ENCODE measurements around the gene SERGEF.

DNA sequence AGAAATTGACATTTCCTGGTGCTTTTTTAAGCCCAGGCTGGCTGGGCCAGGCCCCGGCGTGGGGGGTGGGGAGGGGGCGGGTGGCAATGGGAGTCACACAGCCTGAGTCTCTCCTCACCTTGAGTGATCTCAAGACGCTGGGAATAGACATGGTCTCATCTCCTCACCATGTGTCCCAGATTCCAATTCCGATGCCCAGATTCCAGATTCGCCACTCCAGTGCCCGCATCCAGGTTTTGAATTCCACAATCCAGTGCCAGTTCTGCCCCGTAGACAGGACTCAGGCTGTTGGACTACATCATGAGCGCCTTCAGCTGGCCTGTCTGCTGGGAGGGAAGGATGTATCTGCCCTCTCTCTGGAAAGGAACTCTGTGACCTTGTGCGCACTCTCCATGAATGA lies 259.2 kb downstream of the SERGEF start:
- TF ChIP-seq, protein P1, sequence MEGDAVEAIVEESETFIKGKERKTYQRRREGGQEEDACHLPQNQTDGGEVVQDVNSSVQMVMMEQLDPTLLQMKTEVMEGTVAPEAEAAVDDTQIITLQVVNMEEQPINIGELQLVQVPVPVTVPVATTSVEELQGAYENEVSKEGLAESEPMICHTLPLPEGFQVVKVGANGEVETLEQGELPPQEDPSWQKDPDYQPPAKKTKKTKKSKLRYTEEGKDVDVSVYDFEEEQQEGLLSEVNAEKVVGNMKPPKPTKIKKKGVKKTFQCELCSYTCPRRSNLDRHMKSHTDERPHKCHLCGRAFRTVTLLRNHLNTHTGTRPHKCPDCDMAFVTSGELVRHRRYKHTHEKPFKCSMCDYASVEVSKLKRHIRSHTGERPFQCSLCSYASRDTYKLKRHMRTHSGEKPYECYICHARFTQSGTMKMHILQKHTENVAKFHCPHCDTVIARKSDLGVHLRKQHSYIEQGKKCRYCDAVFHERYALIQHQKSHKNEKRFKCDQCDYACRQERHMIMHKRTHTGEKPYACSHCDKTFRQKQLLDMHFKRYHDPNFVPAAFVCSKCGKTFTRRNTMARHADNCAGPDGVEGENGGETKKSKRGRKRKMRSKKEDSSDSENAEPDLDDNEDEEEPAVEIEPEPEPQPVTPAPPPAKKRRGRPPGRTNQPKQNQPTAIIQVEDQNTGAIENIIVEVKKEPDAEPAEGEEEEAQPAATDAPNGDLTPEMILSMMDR (IDR thresholded peaks at IDR 0.05; ENCODE audit: low read length), result no peak
- no peak for TF ChIP-seq EZH2 (optimal IDR thresholded peaks at IDR 0.05; ENCODE audit: low read depth, low read length)
- TF ChIP-seq EZH2phosphoT487 (IDR thresholded peaks at IDR 0.05; ENCODE audit: low read length), result no peak
